ENCODE results near the gene ANO10.

DNA sequence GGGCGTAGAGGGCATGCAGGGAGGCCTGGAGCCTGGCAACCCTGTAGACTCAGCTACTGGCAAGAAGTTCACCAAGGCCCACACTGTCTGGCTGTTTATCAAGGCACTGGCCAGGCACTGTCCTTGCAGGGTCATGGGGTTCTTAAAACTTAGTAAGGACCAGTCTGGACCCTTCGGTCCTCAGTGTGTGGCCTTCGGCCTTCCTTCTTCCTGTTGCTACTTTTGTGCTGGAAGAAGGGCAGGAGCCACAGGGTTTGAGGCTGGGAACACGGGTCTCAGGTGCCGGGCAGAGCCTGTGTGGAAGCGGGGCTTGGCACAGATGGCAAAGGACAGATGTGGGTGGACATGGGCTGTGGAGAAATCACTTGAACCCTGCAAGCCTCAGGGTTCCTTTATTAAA is 258.9 kb downstream of the ANO10 start:
- TF ChIP-seq, protein P1, sequence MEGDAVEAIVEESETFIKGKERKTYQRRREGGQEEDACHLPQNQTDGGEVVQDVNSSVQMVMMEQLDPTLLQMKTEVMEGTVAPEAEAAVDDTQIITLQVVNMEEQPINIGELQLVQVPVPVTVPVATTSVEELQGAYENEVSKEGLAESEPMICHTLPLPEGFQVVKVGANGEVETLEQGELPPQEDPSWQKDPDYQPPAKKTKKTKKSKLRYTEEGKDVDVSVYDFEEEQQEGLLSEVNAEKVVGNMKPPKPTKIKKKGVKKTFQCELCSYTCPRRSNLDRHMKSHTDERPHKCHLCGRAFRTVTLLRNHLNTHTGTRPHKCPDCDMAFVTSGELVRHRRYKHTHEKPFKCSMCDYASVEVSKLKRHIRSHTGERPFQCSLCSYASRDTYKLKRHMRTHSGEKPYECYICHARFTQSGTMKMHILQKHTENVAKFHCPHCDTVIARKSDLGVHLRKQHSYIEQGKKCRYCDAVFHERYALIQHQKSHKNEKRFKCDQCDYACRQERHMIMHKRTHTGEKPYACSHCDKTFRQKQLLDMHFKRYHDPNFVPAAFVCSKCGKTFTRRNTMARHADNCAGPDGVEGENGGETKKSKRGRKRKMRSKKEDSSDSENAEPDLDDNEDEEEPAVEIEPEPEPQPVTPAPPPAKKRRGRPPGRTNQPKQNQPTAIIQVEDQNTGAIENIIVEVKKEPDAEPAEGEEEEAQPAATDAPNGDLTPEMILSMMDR (IDR thresholded peaks at IDR 0.05), result no peak
- TF ChIP-seq POLR2A (IDR thresholded peaks at IDR 0.05), result no peak
- TF ChIP-seq POLR2AphosphoS5 (IDR thresholded peaks at IDR 0.05), result no peak
- no peak for TF ChIP-seq EP300 (IDR thresholded peaks at IDR 0.05)

Measured in suprapubic skin (tissue), 4 donors.